Upper lobe of left lung (tissue), 6 donors: Measurements from ENCODE around the gene RABL6. TPM values are rescaled to one million over a fixed set of nuclear protein-coding genes. Genes with fewer than 3 reads are reported as not detected.

Experiments
- ATAC-seq, 2 donors: fragments of 200-7000 bp; cut with Tn5 transposase; one replicate each; pipeline ENCODE4 v1.9.1; 2022; ENCODE audit warnings: mild to moderate bottlenecking in 2 of 2, moderate library complexity in 2 of 2; ENCODE audit not compliant: low FRiP score in 2 of 2
- DNase-seq, 2 donors: peaks; one replicate each; pipeline ENCODE4 v3.0.0-alpha.2; 2019 to 2020
- H3K27ac ChIP-seq, 4 donors: fragments of 200-600 bp; sonication (generic); one replicate each; pipeline ENCODE4 v1.5.1; 2016 to 2019
- H3K27me3 ChIP-seq, 4 donors: fragments of 200-600 bp; sonication (generic); one replicate each; pipeline ENCODE4 v1.5.1; 2017 to 2019
- H3K36me3 ChIP-seq, 4 donors: fragments of 200-600 bp; sonication (generic); one replicate each; pipeline ENCODE4 v1.5.1; 2016 to 2019
- H3K4me1 ChIP-seq, 4 donors: fragments of 200-600 bp; sonication (generic); one replicate each; pipeline ENCODE4 v1.5.1; 2018 to 2019
- H3K4me3 ChIP-seq, 4 donors: fragments of 200-600 bp; sonication (generic); one replicate each; pipeline ENCODE4 v1.5.1; 2017 to 2019; ENCODE audit warnings: mild to moderate bottlenecking in 2 of 4, moderate library complexity in 1 of 4
- H3K9me3 ChIP-seq, 4 donors: fragments of 200-600 bp; sonication (generic); one replicate each; pipeline ENCODE4 v1.5.1; 2018 to 2019
- EP300 ChIP-seq, 4 donors: sonication (generic); formaldehyde crosslinking; IDR thresholded peaks; one replicate each; pipeline ENCODE4 v1.5.1; 2017; ENCODE audit warnings: antibody characterized with exemption in 4 of 4, control low read depth in 2 of 4
- POLR2A ChIP-seq, 4 donors: fragments of 450-650 bp; IDR thresholded peaks; one replicate each; pipeline ENCODE4 v1.5.1; 2016 to 2017; ENCODE audit warnings: antibody characterized with exemption in 4 of 4, mild to moderate bottlenecking in 2 of 4
- POLR2AphosphoS5 ChIP-seq, 2 donors: sonication (generic); formaldehyde crosslinking; IDR thresholded peaks; one replicate each; pipeline ENCODE4 v1.5.1; 2017; ENCODE audit warnings: antibody characterized with exemption in 2 of 2
- WGBS, 2 donors: methylation state at CpG; one replicate each; pipeline ENCODE4 v1.1.5; 2017 to 2018; 5-methylcytosine and 5-hydroxymethylcytosine counted together
- total RNA-seq, 6 donors: library from RNA; depleted of rRNA in 4 of 6; stranded (reverse); fragments of >200 nt in 4 of 6; gene quantifications; one replicate each; pipeline versions ENCODE4 v1.1.0 to v1.2.1, GENCODE V29; 2016 to 2021
- TF ChIP-seq, protein P1 (sequence below), 6 experiments: fragments of 450-650 bp in 4 of 6; fragments of 200-600 bp in 2 of 6; sonication (generic) in 2 of 6; IDR thresholded peaks; one replicate each; pipeline ENCODE4 v1.5.1; 2016 to 2019; ENCODE audit warnings: antibody characterized with exemption in 6 of 6
- donor health status: DM: no; HTN: no; CAD: no; lungs with moderate emphysema.
- donor health status: DM: no; HTN: yes; CAD: no; lungs with severe emphysema.

RABL6 gene
- total RNA-seq, 6 donors from 2014 or later: 47.2 to 128 (median 78.9) TPM

- TF ChIP-seq EP300 (IDR thresholded peaks at IDR 0.05) (no peak), POLR2AphosphoS5 (IDR thresholded peaks at IDR 0.05) (no peak), POLR2A (IDR thresholded peaks at IDR 0.05) (no peak)
Measured at GRCh38 chr9:136851941-136852663, 44.4 kb downstream of the RABL6 start, which contains the start of gene MAMDC4. TSS of gene MAMDC4 (plus strand) at chr9:136852346. CDS start at chr9:136852417, 71 bp downstream.

DNA sequence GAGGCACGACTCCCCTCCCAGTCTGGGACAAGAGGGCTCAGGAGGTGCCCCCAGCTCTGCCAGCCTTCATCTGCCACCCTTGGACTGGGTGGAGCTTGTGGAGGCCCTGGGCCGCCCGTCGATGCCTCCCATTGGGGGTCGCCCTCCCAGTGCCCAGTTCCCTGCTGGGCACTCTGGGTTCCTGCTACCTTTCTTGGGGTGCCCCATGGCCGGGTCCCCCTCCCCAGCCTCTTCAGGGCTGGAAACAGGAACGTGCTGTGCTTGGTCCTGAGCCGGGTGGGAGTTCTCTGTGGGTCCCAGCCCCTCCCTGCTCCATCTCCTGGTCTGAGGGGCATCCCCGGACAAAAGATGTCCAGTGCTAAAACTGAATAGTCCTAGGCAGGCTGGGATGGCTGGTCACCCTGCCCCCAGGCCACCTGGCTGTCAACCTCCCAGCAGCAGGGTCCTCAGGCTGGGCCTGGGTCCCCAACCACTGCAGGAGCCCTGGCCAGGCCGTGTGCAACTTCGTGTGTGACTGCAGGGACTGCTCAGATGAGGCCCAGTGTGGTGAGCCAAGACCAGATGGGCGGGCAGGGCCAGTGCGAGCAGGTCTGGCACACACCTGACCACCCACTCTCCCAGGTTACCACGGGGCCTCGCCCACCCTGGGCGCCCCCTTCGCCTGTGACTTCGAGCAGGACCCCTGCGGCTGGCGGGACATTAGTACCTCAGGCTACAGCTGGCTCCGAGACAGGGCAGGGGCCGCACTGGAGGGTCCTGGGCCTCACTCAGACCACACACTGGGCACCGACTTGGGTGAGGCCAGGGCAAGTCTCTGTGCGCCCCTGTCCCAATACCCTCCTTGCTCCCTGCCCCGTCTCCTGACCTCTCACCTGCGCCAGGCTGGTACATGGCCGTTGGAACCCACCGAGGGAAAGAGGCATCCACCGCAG is 45.2 kb downstream of the RABL6 start:
- peaks cover 0 to 4% (median 0%) of the 10 kb centered on the region in 4 donors for H3K27me3 ChIP-seq
- no peak for TF ChIP-seq POLR2A (IDR thresholded peaks at IDR 0.05)
- no peak for TF ChIP-seq POLR2AphosphoS5 (IDR thresholded peaks at IDR 0.05)
- TF ChIP-seq, protein P1, sequence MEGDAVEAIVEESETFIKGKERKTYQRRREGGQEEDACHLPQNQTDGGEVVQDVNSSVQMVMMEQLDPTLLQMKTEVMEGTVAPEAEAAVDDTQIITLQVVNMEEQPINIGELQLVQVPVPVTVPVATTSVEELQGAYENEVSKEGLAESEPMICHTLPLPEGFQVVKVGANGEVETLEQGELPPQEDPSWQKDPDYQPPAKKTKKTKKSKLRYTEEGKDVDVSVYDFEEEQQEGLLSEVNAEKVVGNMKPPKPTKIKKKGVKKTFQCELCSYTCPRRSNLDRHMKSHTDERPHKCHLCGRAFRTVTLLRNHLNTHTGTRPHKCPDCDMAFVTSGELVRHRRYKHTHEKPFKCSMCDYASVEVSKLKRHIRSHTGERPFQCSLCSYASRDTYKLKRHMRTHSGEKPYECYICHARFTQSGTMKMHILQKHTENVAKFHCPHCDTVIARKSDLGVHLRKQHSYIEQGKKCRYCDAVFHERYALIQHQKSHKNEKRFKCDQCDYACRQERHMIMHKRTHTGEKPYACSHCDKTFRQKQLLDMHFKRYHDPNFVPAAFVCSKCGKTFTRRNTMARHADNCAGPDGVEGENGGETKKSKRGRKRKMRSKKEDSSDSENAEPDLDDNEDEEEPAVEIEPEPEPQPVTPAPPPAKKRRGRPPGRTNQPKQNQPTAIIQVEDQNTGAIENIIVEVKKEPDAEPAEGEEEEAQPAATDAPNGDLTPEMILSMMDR (IDR thresholded peaks at IDR 0.05): no peak
- no peak for TF ChIP-seq EP300 (IDR thresholded peaks at IDR 0.05)
- H3K4me3 ChIP-seq: no peak overlapping the region
- DNase-seq: peak in 1 of 2 donors; percentile 75
- 82 to 91% methylated on average over 7 to 24 of the region's 29 CpGs for WGBS, 2 donors
- no peaks in the 10 kb centered on the region for H3K9me3 ChIP-seq
- H3K27ac ChIP-seq: no peak overlapping the region
- ATAC-seq: no peak
- H3K36me3 ChIP-seq: peaks cover 0 to 14% (median 8%) of the 10 kb centered on the region in 4 donors
- H3K4me1 ChIP-seq: peaks cover 15 to 25% (median 18%) of the 10 kb centered on the region in 4 donors

More at GRCh38 chr9:136851941-136852663, 44.4 kb downstream of the RABL6 start, which contains the start of gene MAMDC4:
- Histone ChIP-seq H3K27me3 (peaks cover 0 to 10% (median 5%) of the 10 kb centered on the region in 4 donors), H3K4me1 (peaks cover 23 to 34% (median 27%) of the 10 kb centered on the region in 4 donors), H3K9me3 (no peaks in the 10 kb centered on the region), H3K4me3 (no peak within 1 kb of the TSS), H3K36me3 (peaks cover 0 to 14% (median 8%) of the 10 kb centered on the region in 4 donors), H3K27ac (no peak within 1 kb of the TSS)
- WGBS, 2 donors: 84 to 89% methylated on average over 6 to 22 of the region's 23 CpGs
- no peak for ATAC-seq
- DNase-seq: peak in 1 of 2 donors; percentile 82

GRCh38 chr9:136853596-136854112 is 45.9 kb downstream of the RABL6 start:
- Histone ChIP-seq H3K4me3 (no peak overlapping the region), H3K9me3 (no peaks in the 10 kb centered on the region), H3K27ac (no peak overlapping the region), H3K4me1 (peaks cover 11 to 23% (median 13%) of the 10 kb centered on the region in 4 donors), H3K27me3 (no peaks in the 10 kb centered on the region), H3K36me3 (peaks cover 0 to 14% (median 8%) of the 10 kb centered on the region in 4 donors)
- WGBS, 2 donors: 71 to 80% methylated on average over 4 of the region's 18 CpGs
- no peak for TF ChIP-seq EP300 (IDR thresholded peaks at IDR 0.05)
- no peak for ATAC-seq
- no peak for DNase-seq

GRCh38 chr9:136854113-136854841 is 46.5 kb downstream of the RABL6 start:
- DNase-seq (peak in 1 of 2 donors; percentile 77), ATAC-seq (no peak)
- H3K27ac ChIP-seq: no peak overlapping the region
- TF ChIP-seq, protein P1 (IDR thresholded peaks at IDR 0.05): no peak
- TF ChIP-seq EP300 (IDR thresholded peaks at IDR 0.05) (no peak), POLR2AphosphoS5 (IDR thresholded peaks at IDR 0.05) (no peak), POLR2A (IDR thresholded peaks at IDR 0.05) (no peak)
- H3K4me1 ChIP-seq: peaks cover 11 to 30% (median 19%) of the 10 kb centered on the region in 4 donors
- H3K36me3 ChIP-seq: peaks cover 0 to 15% (median 8%) of the 10 kb centered on the region in 4 donors
- H3K4me3 ChIP-seq: no peak overlapping the region
- H3K27me3 ChIP-seq: no peaks in the 10 kb centered on the region
- H3K9me3 ChIP-seq: no peaks in the 10 kb centered on the region
- 83 to 84% methylated on average over 6 to 30 of the region's 30 CpGs for WGBS, 2 donors

DNA sequence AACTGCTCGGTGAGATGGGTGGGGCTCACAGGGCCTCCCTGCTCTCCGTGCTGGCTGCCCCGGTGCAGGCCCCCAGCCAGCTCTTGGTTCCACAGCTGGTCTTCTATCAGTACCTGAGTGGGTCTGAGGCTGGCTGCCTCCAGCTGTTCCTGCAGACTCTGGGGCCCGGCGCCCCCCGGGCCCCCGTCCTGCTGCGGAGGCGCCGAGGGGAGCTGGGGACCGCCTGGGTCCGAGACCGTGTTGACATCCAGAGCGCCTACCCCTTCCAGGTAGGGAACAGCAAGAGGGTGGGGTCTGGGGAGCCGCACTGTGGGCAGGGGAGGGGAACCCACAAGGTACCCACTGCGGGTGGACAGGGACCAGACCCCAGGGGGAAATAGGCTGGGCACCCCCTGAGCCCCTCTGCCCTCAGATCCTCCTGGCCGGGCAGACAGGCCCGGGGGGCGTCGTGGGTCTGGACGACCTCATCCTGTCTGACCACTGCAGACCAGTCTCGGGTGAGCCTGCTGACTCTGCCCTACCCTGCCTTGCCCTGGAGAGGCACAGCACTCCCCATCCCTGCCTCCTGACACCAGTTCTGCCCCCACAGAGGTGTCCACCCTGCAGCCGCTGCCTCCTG is 47.2 kb downstream of the RABL6 start:
- WGBS, 2 donors: 92% methylated on average over 12 to 16 of the region's 23 CpGs
- TF ChIP-seq POLR2AphosphoS5 (IDR thresholded peaks at IDR 0.05) (no peak), POLR2A (IDR thresholded peaks at IDR 0.05) (no peak), EP300 (IDR thresholded peaks at IDR 0.05) (no peak)
- TF ChIP-seq, protein P1 (IDR thresholded peaks at IDR 0.05): no peak
- no peaks in the 10 kb centered on the region for H3K9me3 ChIP-seq
- H3K4me1 ChIP-seq: peaks cover 8 to 29% (median 16%) of the 10 kb centered on the region in 4 donors
- no peak for ATAC-seq
- no peaks in the 10 kb centered on the region for H3K27me3 ChIP-seq
- no peak overlapping the region for H3K27ac ChIP-seq
- DNase-seq: peak in 1 of 2 donors; percentile 70
- H3K4me3 ChIP-seq: no peak overlapping the region
- H3K36me3 ChIP-seq: peaks cover 0 to 17% (median 8%) of the 10 kb centered on the region in 4 donors
